NCI-H2227 treated with DMSO at 0.1 percent for 48 hours (cell line): ENCODE data around the gene MPZL3.

Experiments
- DNase-seq: peaks from one replicate; lab custom pipeline; 2025; lab: John Stamatoyannopoulos, UW

The MPZL3 gene

DNA sequence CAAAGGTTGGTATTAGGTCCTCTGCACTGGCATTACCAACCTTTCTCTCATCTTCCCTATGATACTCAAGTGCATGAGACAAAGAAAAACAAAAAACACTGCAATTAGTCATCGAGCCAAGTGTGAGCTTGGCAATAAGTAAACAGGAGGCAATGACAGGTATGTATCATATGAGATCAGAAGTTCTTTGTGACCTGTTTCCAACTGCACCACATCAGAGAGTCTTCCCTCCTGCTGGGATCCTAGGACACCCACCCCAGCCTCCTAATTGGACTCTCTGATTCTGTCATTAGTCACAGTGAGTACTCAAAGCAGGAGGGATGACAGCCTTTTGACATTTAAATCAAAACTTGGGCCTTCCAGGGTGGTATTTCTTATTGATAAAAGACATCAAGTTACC, 19.5 kb downstream of the MPZL3 start:
- DNase-seq: no peak

GRCh38 chr11:118231461-118231860, 20.7 kb downstream of the MPZL3 start:
- no peak for DNase-seq

DNA sequence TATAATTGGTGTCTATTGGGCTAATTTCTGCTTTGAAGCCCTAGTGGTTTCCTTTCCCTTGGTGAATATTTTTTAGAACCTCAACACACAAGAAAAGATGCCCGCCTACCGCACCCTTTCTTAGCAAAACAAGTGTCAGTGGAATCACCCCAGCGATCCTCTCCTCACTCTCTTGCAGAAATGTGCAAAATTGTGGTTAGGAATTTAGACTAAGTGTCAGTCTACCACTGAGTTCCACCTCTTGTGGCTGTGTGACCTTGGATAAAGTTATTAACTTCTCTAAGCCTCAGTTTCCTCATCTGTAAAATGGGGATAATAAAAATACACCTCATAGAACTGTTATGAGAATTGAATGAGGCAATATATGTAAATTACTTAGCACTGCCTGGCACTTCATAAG, 22.1 kb downstream of the MPZL3 start:
- DNase-seq: no peak

DNA sequence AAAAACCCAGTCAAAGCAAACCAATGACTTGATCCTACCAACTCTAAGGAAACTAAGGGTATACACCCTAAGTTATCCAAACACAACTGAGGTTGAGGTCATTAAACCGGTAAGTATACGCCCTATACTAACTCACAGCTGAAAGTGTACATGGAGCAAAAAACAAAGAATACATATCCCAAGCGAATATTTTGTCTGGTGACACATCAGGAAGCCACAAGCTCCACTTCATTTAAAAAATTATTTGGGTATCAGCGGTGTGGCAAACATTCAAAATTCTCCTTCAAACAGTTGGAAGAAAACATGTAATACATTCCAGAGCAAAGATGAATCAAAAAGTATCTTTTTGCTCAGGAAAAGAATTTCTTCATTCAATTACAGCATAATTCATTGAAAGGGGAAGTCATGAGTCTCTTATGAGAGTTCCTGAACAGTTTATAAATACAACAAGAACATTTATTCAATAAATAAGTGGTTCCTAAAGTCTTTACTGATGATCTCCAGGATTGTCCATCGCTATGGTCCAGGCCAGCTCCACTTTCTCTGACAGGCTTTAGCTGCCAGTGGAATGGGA, 22.8 kb downstream of the MPZL3 start:
- no peak for DNase-seq

DNA sequence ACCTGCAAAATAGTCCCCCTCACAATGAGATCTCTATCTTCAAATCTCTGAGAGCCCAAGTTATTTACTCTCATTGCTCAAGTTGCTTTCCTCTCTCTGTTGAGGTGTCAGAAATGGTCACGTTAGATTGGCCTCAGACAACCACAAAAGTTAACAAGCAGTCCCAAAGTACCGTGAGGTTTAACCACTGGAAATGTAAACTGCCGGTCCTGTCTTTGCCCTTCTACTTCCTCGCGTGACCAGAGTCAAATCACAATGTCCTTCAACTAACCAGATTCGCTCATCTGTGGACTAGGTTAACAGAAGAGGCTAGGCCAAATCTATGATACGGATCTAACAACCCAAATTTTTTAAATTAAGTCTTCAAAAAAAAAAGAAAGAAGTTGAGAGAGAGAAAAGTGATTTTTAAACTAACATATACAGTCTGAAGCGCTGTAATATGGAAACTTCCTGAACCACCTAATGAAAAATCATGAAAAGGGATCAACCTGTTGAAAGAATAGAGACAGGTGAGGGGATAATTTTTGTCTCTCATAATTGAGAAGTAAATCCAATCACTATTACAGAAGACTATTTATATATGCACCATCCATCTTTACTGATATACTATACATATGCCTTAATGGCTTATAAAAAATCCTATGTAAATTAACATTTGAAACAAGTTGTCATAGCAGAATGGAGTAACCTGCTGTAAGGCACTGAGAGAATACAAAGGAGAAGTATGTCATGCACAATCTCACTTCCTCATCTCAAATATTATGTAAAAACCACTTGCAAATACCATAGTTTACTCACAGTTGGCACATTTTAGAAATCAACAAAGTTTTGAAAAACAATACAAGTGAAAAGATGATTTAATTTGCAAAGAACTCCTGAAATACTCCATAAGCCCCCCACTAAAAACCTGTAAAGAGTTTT, 24.0 kb downstream of the MPZL3 start:
- no peak for DNase-seq

DNA sequence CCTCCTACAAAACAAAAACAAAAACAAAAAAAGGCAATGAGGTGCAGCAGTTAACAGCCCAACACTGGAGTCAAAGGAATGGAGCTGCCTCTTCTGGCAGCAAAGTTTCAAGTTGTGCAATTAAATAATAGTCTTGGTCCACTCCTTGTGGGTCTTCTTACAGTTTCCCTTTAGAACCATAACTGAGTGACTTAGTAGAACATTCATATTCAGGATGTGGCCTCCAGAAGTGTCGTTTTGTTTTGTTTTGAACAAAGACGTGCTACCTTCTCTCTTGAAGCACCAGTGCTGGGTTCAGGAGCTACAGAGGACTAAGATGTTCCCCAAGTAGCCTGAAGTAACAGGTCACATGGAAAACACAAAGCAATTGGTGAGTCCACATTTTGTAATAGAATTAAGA, 25.4 kb downstream of the MPZL3 start:
- no peak for DNase-seq

DNA sequence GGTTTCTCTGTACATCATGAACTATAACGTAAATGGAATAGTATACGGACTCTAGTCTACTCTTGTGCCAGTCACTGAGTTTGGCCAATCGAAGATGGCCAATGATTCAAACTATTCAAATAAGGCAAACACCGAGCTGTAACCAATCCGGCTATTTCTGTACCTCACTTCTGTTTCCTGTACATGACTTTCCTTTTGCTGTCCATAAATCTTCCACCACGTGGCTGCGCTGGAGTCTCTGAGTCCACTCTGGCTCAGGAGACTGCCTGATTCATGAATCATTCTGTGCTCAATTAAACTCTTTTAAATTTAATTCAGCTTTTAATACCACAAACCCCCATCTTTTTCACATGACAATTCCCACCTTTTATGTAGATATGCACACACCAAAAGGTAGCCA, 25.9 kb downstream of the MPZL3 start:
- DNase-seq: no peak

GRCh38 chr11:118224511-118225188, 27.5 kb downstream of the MPZL3 start, which contains the start of gene JAML:
Gene JAML (minus strand): TSS chr11:118225011. CDS start chr11:118214866, 10,145 bp downstream.
- no peak for DNase-seq

DNA sequence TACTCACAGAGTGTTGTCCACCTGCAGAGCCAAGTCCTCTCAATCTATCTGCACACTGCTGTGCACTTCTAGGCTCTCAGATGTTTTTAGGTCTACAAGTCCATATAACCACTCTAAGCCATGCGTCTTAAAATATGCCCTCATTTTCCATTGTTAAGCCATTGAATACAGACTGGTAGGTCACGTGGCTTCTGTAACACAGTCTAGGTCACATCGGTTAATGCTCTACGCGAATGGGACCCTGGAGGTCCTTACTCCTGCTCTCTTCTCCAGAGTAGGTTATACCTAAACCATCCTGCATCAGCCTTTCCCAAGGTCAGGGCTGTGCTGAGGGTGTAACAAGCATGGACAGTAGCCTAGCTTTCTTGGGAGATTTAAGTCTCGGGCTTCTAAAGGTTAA, 28.2 kb downstream of the MPZL3 start:
- DNase-seq: no peak

- no peak for DNase-seq
Observed at GRCh38 chr11:118223570-118223969, 28.6 kb downstream of the MPZL3 start.

- DNase-seq: no peak
Observed at GRCh38 chr11:118222437-118222836, 29.7 kb downstream of the MPZL3 start.

DNA sequence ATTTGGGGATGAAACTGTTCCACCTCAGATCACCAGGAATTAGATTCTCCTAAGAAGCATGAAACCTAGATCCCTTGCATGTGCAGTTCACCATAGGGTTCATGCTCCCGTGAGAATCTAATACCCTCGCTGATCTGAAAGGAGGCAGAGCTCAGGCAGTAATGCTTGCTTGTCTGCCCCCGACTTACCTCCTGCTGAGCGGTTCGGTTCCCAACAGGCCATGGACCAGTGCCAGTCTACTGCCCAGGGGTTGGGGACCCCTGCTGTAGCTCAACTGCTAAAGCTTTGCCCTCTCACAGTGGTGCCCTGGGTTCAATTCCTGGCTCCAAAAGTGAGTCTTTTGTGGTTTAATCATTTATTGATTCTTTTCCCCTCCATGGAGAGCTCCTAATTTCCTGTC, 30.7 kb downstream of the MPZL3 start:
- no peak for DNase-seq

GRCh38 chr11:118219732-118220131, 32.4 kb downstream of the MPZL3 start:
- DNase-seq: no peak

- DNase-seq: no peak
Observed at GRCh38 chr11:118219244-118219643, 32.9 kb downstream of the MPZL3 start.

GRCh38 chr11:118217575-118217974, 34.6 kb downstream of the MPZL3 start:
- no peak for DNase-seq

- no peak for DNase-seq
Observed at GRCh38 chr11:118216621-118217481, 35.3 kb downstream of the MPZL3 start.

DNA sequence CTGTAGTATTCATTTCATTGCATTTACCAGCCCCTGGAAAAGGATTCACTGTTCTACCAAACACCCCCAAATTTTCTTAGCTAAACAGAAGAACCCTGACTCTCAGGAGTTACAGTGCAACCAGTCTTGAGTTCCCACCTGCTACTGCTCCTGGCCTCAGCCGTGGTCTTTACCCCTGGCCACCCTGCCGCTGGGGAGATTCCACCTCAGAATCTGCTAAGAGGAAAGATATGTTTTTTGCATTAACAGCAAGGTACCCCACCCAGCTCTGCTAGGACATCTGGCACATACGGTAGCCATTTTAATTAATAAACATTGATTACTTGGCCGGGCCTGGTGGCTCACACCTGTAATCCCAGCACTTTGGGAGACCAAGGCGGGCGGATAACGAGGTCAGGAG, 36.4 kb downstream of the MPZL3 start:
- DNase-seq: no peak

GRCh38 chr11:118215262-118215661, 36.9 kb downstream of the MPZL3 start:
- no peak for DNase-seq

- no peak for DNase-seq
Observed at GRCh38 chr11:118214210-118214914, 37.8 kb downstream of the MPZL3 start.

GRCh38 chr11:118213781-118214180, 38.4 kb downstream of the MPZL3 start:
- no peak for DNase-seq

DNA sequence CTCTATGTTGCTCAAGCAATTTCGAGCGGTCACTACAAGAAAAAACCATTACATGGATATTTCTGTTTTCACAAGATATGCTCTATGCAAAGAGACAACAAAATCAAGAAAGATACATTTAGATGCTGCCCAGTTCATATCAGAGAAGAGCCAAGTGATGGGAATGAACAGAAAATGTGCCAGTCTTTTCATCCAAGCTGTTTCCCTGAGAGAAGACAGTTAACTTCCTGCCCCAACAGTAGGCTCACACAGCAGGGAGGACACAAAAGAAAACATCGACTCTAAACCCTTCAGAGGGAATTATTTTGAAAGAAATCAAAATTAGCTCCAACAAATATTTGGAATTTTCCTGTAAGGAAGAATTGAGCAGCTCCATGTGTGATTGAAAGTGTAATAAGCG, 39.0 kb downstream of the MPZL3 start:
- DNase-seq: no peak
